MM.1S (cell line): Measurements from ENCODE around the gene GPC5.

ENCODE experiments used
- DNase-seq: peaks from one replicate; pipeline ENCODE4 v3.0.0-alpha.2; 2015
- H2AFZ ChIP-seq: fragments of 300-600 bp; sonication (generic); 2 replicates; pipeline ENCODE4 v1.6.0; 2016; ENCODE audit warnings: antibody characterized with exemption, low read length
- H3F3A ChIP-seq: fragments of 300-600 bp; sonication (generic); 2 replicates; pipeline ENCODE4 v1.6.1; 2016; ENCODE audit warnings: mild to moderate bottlenecking, antibody characterized with exemption, low read length, moderate library complexity, mixed read lengths; ENCODE audit not compliant: insufficient read depth
- H3K27ac ChIP-seq: fragments of 300-600 bp; sonication (generic); 2 replicates; pipeline ENCODE4 v1.5.1; 2016; ENCODE audit warnings: mild to moderate bottlenecking, low read length
- H3K27me3 ChIP-seq: fragments of 300-600 bp; sonication (generic); replicated peaks from 2 replicates; pipeline ENCODE4 v1.6.0; 2016; ENCODE audit warnings: low read length; ENCODE audit not compliant: insufficient read depth
- H3K36me3 ChIP-seq: fragments of 300-600 bp; sonication (generic); replicated peaks from 2 replicates; pipeline ENCODE4 v1.6.1; 2016; ENCODE audit warnings: mild to moderate bottlenecking, low read length, mixed read lengths; ENCODE audit not compliant: insufficient read depth
- H3K4me1 ChIP-seq: fragments of 300-600 bp; sonication (generic); 2 replicates; pipeline ENCODE4 v1.6.1; 2016; ENCODE audit warnings: low read length, mixed read lengths
- H3K4me2 ChIP-seq: fragments of 300-600 bp; sonication (generic); 2 replicates; pipeline ENCODE4 v1.6.0; 2016; ENCODE audit warnings: low read depth, low read length
- H3K4me3 ChIP-seq: fragments of 300-600 bp; sonication (generic); 2 replicates; pipeline ENCODE4 v1.5.1; 2016; ENCODE audit warnings: low read length, mixed read lengths
- H3K79me2 ChIP-seq: fragments of 300-600 bp; sonication (generic); 2 replicates; pipeline ENCODE4 v1.6.1; 2016; ENCODE audit warnings: mixed run types, low read length, mixed read lengths
- H3K9ac ChIP-seq: fragments of 300-600 bp; sonication (generic); 2 replicates; pipeline ENCODE4 v1.6.1; 2016; ENCODE audit warnings: low read length, mixed read lengths
- H3K9me2 ChIP-seq: fragments of 300-600 bp; sonication (generic); replicated peaks from 2 replicates; pipeline ENCODE4 v1.6.1; 2016; ENCODE audit warnings: mild to moderate bottlenecking, low read length, mixed read lengths; ENCODE audit not compliant: insufficient read depth
- H3K9me3 ChIP-seq: fragments of 300-600 bp; sonication (generic); replicated peaks from 2 replicates; pipeline ENCODE4 v1.6.1; 2016; ENCODE audit warnings: mild to moderate bottlenecking, low read length, mixed read lengths; ENCODE audit not compliant: insufficient read depth
- H4K20me1 ChIP-seq: fragments of 300-600 bp; sonication (generic); 2 replicates; pipeline ENCODE4 v1.6.1; 2016; ENCODE audit warnings: mild to moderate bottlenecking, low read length, moderate library complexity, mixed read lengths; ENCODE audit not compliant: insufficient read depth
- EZH2 ChIP-seq: fragments of 300-600 bp; sonication (generic); optimal IDR thresholded peaks from 2 replicates; pipeline ENCODE3; 2017; ENCODE audit warnings: low read depth, mild to moderate bottlenecking, antibody characterized with exemption, low read length, mixed read lengths
- EZH2phosphoT487 ChIP-seq: fragments of 300-600 bp; sonication (generic); IDR thresholded peaks from 2 replicates; pipeline ENCODE4 v1.6.1; 2018; ENCODE audit warnings: antibody characterized with exemption, low read length
- TF ChIP-seq, protein P1 (sequence below): fragments of 300-600 bp; sonication (generic); IDR thresholded peaks from 2 replicates; pipeline ENCODE4 v1.5.1; 2016; ENCODE audit warnings: antibody characterized with exemption, low read length, mixed read lengths

The GPC5 gene

DNA sequence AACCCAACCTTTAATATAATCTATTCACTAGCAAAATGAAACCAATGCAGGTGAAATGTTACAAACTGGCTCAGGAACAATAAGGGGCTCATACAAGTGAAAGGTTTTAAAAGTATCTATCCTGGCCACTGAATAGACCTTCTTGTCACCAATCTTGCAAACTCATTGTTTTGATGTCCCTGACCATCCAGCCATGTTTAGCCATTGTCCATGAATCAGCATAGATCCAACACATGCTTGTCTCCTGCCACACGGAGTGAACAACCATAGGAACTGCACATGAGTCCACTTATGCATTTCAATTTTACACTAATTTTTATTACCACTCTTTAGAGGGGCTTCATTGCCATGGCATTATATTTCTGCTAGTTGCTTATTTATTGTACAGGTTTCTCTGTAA is 331.4 kb downstream of the GPC5 start:
- Histone ChIP-seq H3K9me2 (no peaks in the 10 kb centered on the region), H4K20me1 (no peaks in the 10 kb centered on the region), H3K4me3 (no peak overlapping the region), H3K9ac (no peak overlapping the region), H3K4me2 (no peak overlapping the region), H3K36me3 (no peaks in the 10 kb centered on the region), H3K79me2 (no peaks in the 10 kb centered on the region), H2AFZ (no peak overlapping the region), H3F3A (no peaks in the 10 kb centered on the region), H3K4me1 (no peaks in the 10 kb centered on the region), H3K27me3 (no peaks in the 10 kb centered on the region), H3K27ac (no peak overlapping the region), H3K9me3 (no peaks in the 10 kb centered on the region)
- TF ChIP-seq, protein P1, sequence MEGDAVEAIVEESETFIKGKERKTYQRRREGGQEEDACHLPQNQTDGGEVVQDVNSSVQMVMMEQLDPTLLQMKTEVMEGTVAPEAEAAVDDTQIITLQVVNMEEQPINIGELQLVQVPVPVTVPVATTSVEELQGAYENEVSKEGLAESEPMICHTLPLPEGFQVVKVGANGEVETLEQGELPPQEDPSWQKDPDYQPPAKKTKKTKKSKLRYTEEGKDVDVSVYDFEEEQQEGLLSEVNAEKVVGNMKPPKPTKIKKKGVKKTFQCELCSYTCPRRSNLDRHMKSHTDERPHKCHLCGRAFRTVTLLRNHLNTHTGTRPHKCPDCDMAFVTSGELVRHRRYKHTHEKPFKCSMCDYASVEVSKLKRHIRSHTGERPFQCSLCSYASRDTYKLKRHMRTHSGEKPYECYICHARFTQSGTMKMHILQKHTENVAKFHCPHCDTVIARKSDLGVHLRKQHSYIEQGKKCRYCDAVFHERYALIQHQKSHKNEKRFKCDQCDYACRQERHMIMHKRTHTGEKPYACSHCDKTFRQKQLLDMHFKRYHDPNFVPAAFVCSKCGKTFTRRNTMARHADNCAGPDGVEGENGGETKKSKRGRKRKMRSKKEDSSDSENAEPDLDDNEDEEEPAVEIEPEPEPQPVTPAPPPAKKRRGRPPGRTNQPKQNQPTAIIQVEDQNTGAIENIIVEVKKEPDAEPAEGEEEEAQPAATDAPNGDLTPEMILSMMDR = no peak
- TF ChIP-seq EZH2phosphoT487 (no peak), EZH2 (no peak)
- DNase-seq = no peak

DNA sequence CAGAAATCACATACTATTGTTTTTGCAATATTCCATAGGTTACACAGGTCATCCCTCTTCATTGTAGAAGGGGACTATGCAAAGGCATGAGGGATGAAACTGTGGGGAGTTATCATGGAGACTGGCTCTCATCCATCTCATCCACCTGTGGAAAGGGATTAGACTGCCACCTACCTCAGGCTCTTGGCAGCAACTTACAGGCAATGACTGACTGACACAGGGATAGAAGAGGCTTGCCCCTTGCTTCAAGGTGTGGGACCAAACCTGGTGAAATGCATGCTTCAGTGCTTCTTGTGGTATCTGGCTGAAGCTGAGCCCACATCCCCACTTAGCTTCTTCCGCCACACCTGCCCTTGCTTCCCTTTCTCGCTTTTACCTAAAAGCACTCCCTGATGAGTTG is 341.3 kb downstream of the GPC5 start:
- TF ChIP-seq EZH2 = no peak
- no peak for TF ChIP-seq EZH2phosphoT487
- TF ChIP-seq, protein P1 = no peak
- DNase-seq = no peak
- Histone ChIP-seq H3K27me3 (no peaks in the 10 kb centered on the region), H3K79me2 (no peaks in the 10 kb centered on the region), H3K27ac (no peak overlapping the region), H4K20me1 (no peaks in the 10 kb centered on the region), H3K9ac (no peak overlapping the region), H3K36me3 (no peaks in the 10 kb centered on the region), H3K9me3 (no peaks in the 10 kb centered on the region), H3K9me2 (no peaks in the 10 kb centered on the region), H3K4me2 (no peak overlapping the region), H2AFZ (no peak overlapping the region), H3F3A (no peaks in the 10 kb centered on the region), H3K4me3 (no peak overlapping the region), H3K4me1 (no peaks in the 10 kb centered on the region)

DNA sequence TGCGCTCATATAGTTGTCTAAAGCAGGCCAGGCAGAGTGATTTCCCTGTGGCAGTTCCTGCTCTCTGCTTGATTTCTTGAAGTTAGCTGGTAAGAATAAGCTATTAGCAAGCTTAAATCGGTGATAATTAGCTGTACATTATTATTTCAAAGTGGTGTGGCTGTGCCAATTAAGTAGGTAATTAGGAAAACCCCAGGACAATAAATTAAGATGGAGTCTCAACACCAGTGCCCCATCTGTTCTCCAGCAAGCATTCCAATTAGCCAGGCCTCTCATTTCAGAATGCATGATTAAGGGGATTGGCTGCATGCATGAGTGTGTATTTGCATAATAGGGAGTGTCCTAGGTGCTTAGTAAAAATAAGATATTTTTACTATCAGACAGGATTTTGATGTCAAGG is 342.3 kb downstream of the GPC5 start:
- H3K4me3 ChIP-seq = no peak overlapping the region
- no peaks in the 10 kb centered on the region for H4K20me1 ChIP-seq
- no peaks in the 10 kb centered on the region for H3F3A ChIP-seq
- H3K27ac ChIP-seq = no peak overlapping the region
- TF ChIP-seq EZH2 (no peak), EZH2phosphoT487 (no peak)
- TF ChIP-seq, protein P1 = no peak
- H3K36me3 ChIP-seq = no peaks in the 10 kb centered on the region
- no peak for DNase-seq
- H3K4me2 ChIP-seq = no peak overlapping the region
- H2AFZ ChIP-seq = no peak overlapping the region
- no peak overlapping the region for H3K9ac ChIP-seq
- no peaks in the 10 kb centered on the region for H3K9me3 ChIP-seq
- no peaks in the 10 kb centered on the region for H3K9me2 ChIP-seq
- H3K27me3 ChIP-seq = no peaks in the 10 kb centered on the region
- no peaks in the 10 kb centered on the region for H3K4me1 ChIP-seq
- H3K79me2 ChIP-seq = no peaks in the 10 kb centered on the region
